22Rv1 (cell line): ENCODE measurements around the gene CALML3.
A peak's percentile ranks its signal among the peaks of the same experiment; 100 is the strongest.

Experiments used
- H3K27ac ChIP-seq: fragments of 450-650 bp; 2 replicates; pipeline ENCODE4 v1.5.1; 2017
- CTCF ChIP-seq: fragments of 450-650 bp; IDR thresholded peaks from 2 replicates; pipeline ENCODE4 v1.5.1; 2017; ENCODE audit warnings: mild to moderate bottlenecking
- ZFX ChIP-seq: fragments of 450-650 bp; IDR thresholded peaks from 2 replicates; pipeline ENCODE4 v1.6.1; 2017; ENCODE audit warnings: antibody characterized with exemption, borderline replicate concordance

Gene CALML3

GRCh38 chr10:5488272-5489161 is 36.2 kb upstream of the CALML3 start:
- H3K27ac ChIP-seq, result peak overlapping the region; percentile 99
- TF ChIP-seq ZFX, result no peak
- TF ChIP-seq CTCF, result no peak

- no peak for TF ChIP-seq CTCF
- TF ChIP-seq ZFX, result no peak
- H3K27ac ChIP-seq, result peak overlapping the region; percentile 99; the same call in 1 of the 2 replicates
Measured at GRCh38 chr10:5490032-5490431, 34.7 kb upstream of the CALML3 start.

GRCh38 chr10:5490698-5491464 is 33.9 kb upstream of the CALML3 start:
- H3K27ac ChIP-seq, result 0 out of 2 replicates have a peak overlapping the region, but pooled peaks have one; percentile 99
- TF ChIP-seq ZFX (no peak), CTCF (no peak)

GRCh38 chr10:5491477-5491876 is 33.3 kb upstream of the CALML3 start:
- no peak for TF ChIP-seq CTCF
- no peak for TF ChIP-seq ZFX
- no peak overlapping the region for H3K27ac ChIP-seq

- no peak for TF ChIP-seq CTCF
- no peak for TF ChIP-seq ZFX
- peak overlapping the region; percentile 81 for H3K27ac ChIP-seq
Measured at GRCh38 chr10:5492322-5492855, 32.4 kb upstream of the CALML3 start.

- TF ChIP-seq CTCF (no peak), ZFX (no peak)
- H3K27ac ChIP-seq, result peak overlapping the region; percentile 81
Measured at GRCh38 chr10:5492929-5493576, 31.7 kb upstream of the CALML3 start.
